ENCODE data around the gene APELA. TPM values are rescaled to one million over a fixed set of nuclear protein-coding genes. Genes with fewer than 3 reads are reported as not detected.
A peak's percentile ranks its signal among the peaks of the same experiment; 100 is the strongest.
"Not testable (repeated sequence)": the region's sequence is repeated elsewhere in the genome, so short reads cannot be mapped to it uniquely, and the experiment has no call there.

Gene APELA
- total RNA-seq, 1 experiment from 2014 or later: 39.4 TPM

DNA sequence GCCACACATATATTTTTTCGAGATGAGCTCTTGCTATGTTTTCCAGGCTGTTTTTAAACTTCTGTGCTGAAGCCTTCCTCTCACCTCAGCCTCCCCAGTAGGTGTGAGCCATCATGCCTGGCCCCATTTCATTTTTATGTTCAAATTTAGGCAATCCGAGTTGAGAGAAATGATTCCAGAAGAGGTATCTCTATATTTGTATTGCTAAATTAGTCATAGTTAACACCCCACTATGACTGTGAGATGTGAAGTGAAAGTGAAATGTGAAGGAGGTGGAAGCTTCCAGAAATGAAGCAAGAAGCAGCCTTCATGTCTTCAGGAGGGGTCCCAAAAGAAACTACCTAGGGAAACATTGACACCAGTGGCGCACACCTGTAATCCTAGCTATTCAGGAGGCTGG lies 17.7 kb downstream of the APELA start:
- H3K27me3 ChIP-seq (ENCODE audit: control insufficient read depth, insufficient read depth, low read length): no peaks in the 10 kb centered on the region
- DNase-seq: no peak
- no peak overlapping the region for H3K4me3 ChIP-seq (ENCODE audit: insufficient read depth, low read depth, low read length)
- peaks cover 19% of the 10 kb centered on the region for H3K36me3 ChIP-seq (replicated peaks; ENCODE audit: control insufficient read depth, insufficient read depth, low read length)

DNA sequence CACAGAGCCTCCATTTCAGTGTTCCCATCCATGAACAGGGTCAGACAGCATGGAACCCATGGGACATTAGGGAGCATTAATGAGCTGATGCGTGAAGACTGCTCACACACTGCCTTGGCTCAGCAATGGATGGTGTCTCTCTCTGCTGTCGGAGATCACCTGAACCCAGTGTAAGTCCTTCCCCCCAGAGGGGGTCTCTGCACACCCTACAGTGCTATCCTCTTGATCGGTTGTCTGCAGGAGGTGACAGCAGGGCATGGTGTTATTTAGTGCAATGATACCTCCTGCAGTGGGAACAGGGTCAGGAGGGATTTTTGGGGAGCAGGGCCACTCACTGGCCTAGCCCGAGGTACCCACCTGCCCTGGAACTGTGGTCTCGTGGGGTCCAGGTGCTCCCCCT lies 25.6 kb downstream of the APELA start:
- Histone ChIP-seq H3K36me3 (replicated peaks; ENCODE audit: control insufficient read depth, insufficient read depth, low read length) (no peaks in the 10 kb centered on the region; the same call in 1 of the 2 replicates), H3K27me3 (ENCODE audit: control insufficient read depth, insufficient read depth, low read length) (no peaks in the 10 kb centered on the region), H3K4me3 (ENCODE audit: insufficient read depth, low read depth, low read length) (no peak overlapping the region)
- no peak for DNase-seq

DNA sequence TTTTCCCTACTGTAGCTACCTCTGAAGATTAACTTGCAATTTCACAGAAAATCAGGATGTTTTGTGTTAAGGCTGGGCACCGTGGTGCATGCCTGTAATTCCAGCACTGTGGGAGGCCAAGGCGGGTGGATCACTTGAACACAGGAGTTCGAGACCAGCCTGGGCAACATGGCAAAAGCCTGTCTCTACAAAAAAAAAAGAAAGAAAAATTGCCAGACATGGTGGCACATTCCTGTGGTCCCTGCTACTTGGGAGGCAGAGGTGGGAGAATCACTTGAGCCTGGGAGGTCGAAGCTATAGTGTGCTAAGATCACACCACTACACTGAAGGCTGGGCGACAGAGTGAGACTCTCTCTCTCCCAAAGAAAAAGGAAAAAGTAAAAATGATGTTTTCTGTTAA lies 27.4 kb downstream of the APELA start:
- no peak for DNase-seq
- no peak overlapping the region for H3K4me3 ChIP-seq (ENCODE audit: insufficient read depth, low read depth, low read length)
- H3K27me3 ChIP-seq (ENCODE audit: control insufficient read depth, insufficient read depth, low read length): no peaks in the 10 kb centered on the region
- H3K36me3 ChIP-seq (replicated peaks; ENCODE audit: control insufficient read depth, insufficient read depth, low read length): no peaks in the 10 kb centered on the region

DNA sequence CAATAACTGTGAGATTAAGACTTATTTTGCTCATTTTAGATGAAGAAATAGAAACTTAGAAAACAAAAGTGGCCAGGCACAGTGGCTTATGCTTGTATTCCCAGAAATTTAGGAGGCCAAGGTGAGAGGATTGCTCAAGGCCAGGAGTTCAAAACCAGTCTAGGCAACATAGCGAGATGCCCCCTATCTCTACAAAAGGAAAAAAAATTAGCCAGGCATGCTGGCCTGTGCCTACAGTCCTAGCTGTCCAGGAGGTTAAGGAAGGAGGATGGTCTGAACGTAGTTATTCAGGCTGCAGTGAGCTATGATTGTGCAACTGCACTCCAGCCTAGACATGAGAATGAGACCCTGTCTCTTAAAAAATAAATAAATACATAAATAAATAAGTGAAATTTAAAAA lies 28.0 kb downstream of the APELA start:
- no peak for DNase-seq
- no peaks in the 10 kb centered on the region for H3K36me3 ChIP-seq (replicated peaks; ENCODE audit: control insufficient read depth, insufficient read depth, low read length)
- H3K4me3 ChIP-seq (ENCODE audit: insufficient read depth, low read depth, low read length): no peak overlapping the region
- H3K27me3 ChIP-seq (ENCODE audit: control insufficient read depth, insufficient read depth, low read length): no peaks in the 10 kb centered on the region

DNA sequence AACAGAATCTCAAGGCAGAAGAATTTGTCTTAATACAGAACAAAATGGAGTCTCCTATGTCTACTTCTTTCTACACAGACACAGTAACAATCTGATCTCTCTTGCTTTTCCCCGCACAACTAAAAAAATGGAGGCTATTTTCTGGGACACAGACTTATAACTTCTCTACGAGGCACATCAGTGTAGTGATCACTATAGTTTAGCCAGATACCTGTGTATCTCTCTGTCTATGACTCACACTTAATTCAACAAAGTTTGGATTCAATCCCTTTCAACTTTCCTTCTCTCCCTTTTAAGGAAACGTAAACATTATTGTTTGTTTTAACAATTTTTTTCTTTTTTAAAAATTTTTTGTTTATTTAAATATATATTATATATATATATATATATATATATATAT lies 29.4 kb downstream of the APELA start:
- Histone ChIP-seq H3K4me3 (ENCODE audit: insufficient read depth, low read depth, low read length) (no peak overlapping the region), H3K27me3 (ENCODE audit: control insufficient read depth, insufficient read depth, low read length) (no peaks in the 10 kb centered on the region), H3K36me3 (replicated peaks; ENCODE audit: control insufficient read depth, insufficient read depth, low read length) (no peaks in the 10 kb centered on the region)
- no peak for DNase-seq

DNA sequence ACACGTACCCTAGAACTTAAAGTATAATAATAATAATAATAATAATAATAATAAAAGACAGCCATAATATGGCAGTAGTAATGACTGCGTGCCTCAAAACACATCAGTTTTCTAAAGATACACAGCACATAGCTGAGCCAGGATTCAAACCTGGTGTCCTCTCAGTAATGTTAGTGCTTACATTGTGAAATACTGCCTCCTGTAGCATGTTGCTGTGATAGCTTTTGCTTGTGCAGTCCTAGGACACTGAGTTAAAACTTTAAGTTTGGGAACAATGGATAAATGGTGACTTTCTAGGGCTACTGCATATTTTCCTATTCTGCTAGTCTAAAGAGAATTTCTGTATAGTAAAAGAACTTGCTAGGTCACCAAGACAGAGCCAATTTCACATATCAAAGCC lies 36.5 kb downstream of the APELA start:
- not testable (repeated sequence) for DNase-seq; H3K27me3 ChIP-seq (ENCODE audit: control insufficient read depth, insufficient read depth, low read length); H3K36me3 ChIP-seq (replicated peaks; ENCODE audit: control insufficient read depth, insufficient read depth, low read length); H3K4me3 ChIP-seq (ENCODE audit: insufficient read depth, low read depth, low read length)

DNA sequence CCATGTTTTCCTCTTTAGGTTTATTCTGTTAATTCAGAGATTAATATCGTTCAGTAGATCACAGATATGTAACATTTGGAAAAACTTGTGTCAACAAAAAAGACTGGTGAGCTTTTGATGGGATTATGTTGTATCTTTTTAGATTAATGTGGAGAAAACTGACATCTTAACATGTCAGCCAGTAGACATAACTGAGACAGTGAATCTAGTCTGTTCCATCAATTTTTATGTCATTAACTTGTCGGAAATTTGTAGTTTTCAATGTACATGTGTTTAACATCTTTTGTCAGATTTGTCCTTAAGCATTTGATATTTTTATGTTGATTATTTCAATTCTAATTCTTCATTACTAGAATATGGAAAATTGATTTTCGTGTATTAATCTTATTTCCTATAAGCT lies 42.0 kb downstream of the APELA start:
- no peak for DNase-seq
- no peaks in the 10 kb centered on the region for H3K36me3 ChIP-seq (replicated peaks; ENCODE audit: control insufficient read depth, insufficient read depth, low read length)
- H3K27me3 ChIP-seq (ENCODE audit: control insufficient read depth, insufficient read depth, low read length): no peaks in the 10 kb centered on the region
- H3K4me3 ChIP-seq (ENCODE audit: insufficient read depth, low read depth, low read length): no peak overlapping the region

DNA sequence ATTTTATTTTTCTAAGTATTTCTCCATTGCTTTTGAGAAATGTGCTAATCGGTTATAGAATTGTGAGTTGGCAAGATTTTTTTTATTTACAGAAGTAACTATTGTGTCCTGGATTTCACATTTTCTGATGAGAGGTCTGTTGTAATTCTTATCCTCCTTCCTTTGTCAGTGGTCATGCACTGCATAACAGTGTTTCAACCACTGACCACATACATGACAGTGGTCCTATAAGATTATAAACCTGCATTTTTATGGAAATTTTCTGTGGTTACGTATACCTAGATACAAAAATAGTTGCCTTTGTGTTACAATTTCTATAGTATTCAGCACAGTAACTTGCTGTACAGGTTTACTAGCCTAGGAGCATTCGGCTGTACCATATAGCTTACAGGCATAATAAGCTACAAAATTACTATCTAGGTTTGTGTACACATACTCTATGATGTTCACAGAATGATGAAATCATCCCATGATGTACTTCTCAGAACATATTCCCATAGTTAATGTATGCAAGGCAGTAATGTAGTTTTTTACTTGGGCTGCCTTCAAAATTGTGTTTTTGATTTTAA lies 47.8 kb downstream of the APELA start:
- no peak overlapping the region for H3K4me3 ChIP-seq (ENCODE audit: insufficient read depth, low read depth, low read length)
- no peak for DNase-seq
- no peaks in the 10 kb centered on the region for H3K27me3 ChIP-seq (ENCODE audit: control insufficient read depth, insufficient read depth, low read length)
- no peaks in the 10 kb centered on the region for H3K36me3 ChIP-seq (replicated peaks; ENCODE audit: control insufficient read depth, insufficient read depth, low read length)

DNA sequence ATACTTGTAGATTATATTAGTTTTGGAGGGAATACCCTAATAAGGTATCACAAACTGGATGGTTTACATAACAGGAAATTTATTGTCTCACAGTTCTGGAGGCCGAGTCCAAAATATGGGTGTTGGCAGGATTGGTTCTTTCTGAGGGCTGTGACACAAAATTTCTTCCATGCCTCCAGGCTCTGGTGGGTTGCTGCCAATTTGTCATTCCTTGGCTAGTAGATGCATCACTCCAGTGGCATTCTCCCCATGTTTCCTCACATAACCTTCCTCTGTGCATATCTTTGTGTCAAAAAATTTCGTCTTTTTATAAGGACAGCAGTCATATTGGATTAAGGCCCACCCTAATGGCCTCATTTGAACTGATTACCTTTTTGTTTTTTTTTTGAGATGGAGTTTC lies 49.3 kb downstream of the APELA start:
- Histone ChIP-seq H3K4me3 (ENCODE audit: insufficient read depth, low read depth, low read length) (no peak overlapping the region), H3K27me3 (ENCODE audit: control insufficient read depth, insufficient read depth, low read length) (no peaks in the 10 kb centered on the region), H3K36me3 (replicated peaks; ENCODE audit: control insufficient read depth, insufficient read depth, low read length) (no peaks in the 10 kb centered on the region)
- DNase-seq: no peak

DNA sequence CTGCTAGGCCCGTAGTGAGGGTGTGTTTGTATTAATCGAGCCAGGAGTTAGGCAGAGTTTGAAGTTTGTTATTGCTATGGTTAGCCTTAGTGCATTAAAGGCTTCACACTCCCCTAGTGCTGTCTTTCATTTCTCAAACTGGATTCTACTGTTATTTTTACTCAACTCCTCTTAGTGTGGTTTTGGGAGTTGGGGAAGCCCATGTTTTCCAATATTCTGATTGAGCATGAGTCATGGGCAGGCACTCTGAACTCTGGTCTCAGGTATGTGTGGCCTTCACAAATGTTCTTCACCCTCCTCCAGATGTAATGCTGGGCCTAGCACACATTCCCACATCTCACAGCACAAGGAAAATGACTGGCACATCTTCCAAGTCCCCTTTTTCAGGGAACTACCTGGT lies 50.1 kb downstream of the APELA start:
- DNase-seq; H3K4me3 ChIP-seq (ENCODE audit: insufficient read depth, low read depth, low read length); H3K27me3 ChIP-seq (ENCODE audit: control insufficient read depth, insufficient read depth, low read length); H3K36me3 ChIP-seq (replicated peaks; ENCODE audit: control insufficient read depth, insufficient read depth, low read length): not testable (repeated sequence)

DNA sequence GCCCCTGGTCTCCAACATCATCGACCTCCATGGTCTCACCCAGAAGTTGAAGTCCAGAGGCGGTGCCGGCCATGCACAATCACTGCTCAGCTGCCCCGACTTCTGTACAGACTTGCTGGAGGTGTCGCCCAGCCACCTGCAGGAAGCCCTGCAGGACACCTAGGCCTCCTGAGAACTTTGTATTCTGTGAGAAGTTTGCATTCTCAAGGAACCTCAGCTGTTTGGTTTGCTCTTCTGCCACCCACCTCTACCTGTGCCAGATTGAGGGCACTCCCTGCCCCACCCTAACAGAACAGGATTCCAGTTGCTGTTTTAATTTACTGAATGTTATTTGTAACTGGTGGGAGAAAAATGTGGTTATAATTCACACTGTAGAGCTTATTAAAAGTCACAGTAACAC lies 53.7 kb downstream of the APELA start:
- Histone ChIP-seq H3K4me3 (ENCODE audit: insufficient read depth, low read depth, low read length) (no peak overlapping the region), H3K27me3 (ENCODE audit: control insufficient read depth, insufficient read depth, low read length) (no peaks in the 10 kb centered on the region)

DNA sequence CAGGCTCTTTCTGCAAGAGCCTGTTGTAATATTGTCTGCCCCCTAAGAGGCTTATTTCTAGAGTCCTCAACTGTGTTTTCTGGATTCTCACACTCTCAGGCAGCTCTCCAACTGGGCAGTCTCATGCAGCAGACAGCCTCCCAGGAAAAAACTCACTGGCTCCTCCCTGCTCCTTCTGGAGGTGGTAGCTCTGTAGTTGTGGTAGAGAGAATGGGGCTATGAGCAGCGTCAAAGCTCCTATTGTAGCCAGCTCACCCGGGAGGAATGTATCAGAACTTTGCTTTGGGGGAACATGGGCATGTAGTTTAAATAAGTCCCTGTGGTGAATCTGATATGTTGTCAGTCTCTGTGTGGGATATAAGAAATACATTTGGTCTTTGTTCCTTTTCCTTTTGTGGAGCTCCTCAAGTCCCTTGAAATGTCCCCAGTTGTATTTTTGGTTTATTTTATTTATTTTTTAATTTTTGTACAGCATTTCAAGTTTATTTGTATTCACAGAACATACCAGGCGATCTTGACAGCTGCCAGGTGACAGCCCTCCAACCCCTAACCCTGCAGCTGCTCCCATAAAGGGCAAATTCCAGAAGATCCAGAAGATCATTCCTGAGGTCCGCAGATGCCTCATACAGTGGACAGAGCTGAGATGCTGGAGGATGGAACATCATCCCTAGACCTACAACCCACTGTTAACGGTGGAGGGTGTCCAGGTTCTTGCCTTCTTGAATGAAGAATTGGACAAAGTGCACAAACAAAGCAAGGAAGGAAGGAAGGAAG lies 54.8 kb downstream of the APELA start:
- H3K36me3 ChIP-seq (replicated peaks; ENCODE audit: control insufficient read depth, insufficient read depth, low read length): no peaks in the 10 kb centered on the region
- no peak overlapping the region for H3K4me3 ChIP-seq (ENCODE audit: insufficient read depth, low read depth, low read length)
- DNase-seq: peak; percentile 41
- no peaks in the 10 kb centered on the region for H3K27me3 ChIP-seq (ENCODE audit: control insufficient read depth, insufficient read depth, low read length)

More for the DNA sequence above, 53.7 kb downstream of the APELA start:
- H3K36me3 ChIP-seq (replicated peaks; ENCODE audit: control insufficient read depth, insufficient read depth, low read length): no peaks in the 10 kb centered on the region
- no peak for DNase-seq

DNA sequence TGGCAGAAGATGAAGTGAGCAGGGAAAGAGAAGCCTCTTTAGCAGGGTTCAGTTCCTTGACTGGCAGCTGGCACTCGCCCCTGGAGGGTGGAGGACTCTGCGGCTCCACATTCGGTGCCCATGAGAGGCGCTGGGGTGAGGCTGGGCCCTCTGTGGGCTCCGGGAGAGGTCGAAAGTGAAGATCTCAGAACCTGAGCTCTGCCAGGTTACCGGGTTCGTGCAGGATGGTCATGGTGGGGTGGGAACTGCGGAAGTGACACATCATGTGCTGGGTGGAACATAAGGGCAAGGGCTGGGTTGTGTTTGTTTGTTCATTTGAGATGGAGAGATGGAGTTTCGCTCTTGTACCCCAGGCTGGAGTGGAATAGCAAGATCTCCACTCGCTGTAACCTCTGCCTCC lies 56.3 kb downstream of the APELA start:
- no peak for DNase-seq
- H3K27me3 ChIP-seq (ENCODE audit: control insufficient read depth, insufficient read depth, low read length): no peaks in the 10 kb centered on the region
- no peak overlapping the region for H3K4me3 ChIP-seq (ENCODE audit: insufficient read depth, low read depth, low read length)
- H3K36me3 ChIP-seq (replicated peaks; ENCODE audit: control insufficient read depth, insufficient read depth, low read length): no peaks in the 10 kb centered on the region

DNA sequence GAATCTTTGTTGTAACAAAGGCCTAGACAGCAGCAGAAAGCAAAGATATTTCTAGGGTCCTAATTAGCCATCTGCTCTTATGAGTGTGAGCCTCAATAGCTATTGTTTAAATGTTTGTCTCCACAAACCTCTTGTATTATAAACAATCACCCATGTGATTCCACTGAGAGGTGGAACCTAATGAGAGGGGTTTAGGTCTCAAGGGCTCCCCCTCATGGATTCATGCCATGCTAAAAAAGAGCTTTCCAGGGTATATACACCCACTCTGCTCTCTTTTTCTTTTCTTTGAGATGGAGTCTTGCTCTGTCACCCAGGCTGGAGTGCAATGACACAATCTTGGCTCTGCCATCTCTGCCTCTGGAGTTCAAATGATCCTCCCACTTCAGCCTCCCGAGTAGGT lies 58.4 kb downstream of the APELA start:
- H3K27me3 ChIP-seq (ENCODE audit: control insufficient read depth, insufficient read depth, low read length): no peaks in the 10 kb centered on the region
- no peak overlapping the region for H3K4me3 ChIP-seq (ENCODE audit: insufficient read depth, low read depth, low read length)
- DNase-seq: peak; percentile 67
- no peaks in the 10 kb centered on the region for H3K36me3 ChIP-seq (replicated peaks; ENCODE audit: control insufficient read depth, insufficient read depth, low read length)

DNA sequence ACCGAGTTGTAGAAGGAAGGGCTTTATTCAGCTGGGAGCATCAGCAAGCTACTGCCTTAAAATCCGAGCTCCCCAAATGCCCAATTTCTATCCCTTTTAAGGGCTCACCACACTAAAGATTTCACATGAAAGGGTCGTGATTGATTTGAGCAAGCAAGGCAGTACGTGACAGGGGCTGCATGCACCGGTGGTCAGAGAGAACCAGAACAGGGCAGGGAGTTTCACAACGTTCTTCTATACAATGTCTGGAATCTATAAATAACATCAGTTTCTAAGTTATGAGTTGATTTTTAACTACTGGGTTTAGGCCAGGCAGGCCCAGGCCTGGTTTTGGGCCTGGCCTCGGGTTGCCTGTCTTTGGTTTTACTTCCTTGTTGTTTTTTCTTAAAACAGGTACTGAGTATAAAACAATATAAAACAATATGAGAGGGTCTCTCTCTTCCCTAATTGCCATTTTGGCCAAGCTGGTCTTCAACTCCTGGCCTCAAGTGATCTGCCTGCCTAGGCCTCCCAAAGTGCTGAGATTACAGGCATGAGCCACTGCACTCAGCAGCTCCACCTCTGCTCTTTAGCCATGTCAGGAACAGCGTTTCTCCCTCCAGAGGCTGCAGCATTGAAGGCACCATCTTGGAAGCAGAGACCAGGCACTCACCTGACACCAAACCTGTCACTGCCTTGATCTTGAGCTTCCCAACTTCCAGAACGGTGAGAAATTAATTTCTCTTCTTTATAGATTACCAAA lies 59.1 kb downstream of the APELA start:
- H3K27me3 ChIP-seq (ENCODE audit: control insufficient read depth, insufficient read depth, low read length); H3K36me3 ChIP-seq (replicated peaks; ENCODE audit: control insufficient read depth, insufficient read depth, low read length); H3K4me3 ChIP-seq (ENCODE audit: insufficient read depth, low read depth, low read length); DNase-seq: not testable (repeated sequence)
